Thoracic aorta (tissue), 2 donors: Measurements from ENCODE around the gene KIF25. TPM values are rescaled to one million over a fixed set of nuclear protein-coding genes. Genes with fewer than 3 reads are reported as not detected.

ENCODE experiments used
- ATAC-seq: fragments of 150-250 bp; one replicate; pipeline ENCODE4 v1.8.0; 2017; ENCODE audit warnings: low read depth; ENCODE audit not compliant: insufficient number of reproducible peaks, low FRiP score
- DNase-seq: peaks from one replicate; pipeline ENCODE4 v3.0.0-alpha.2; 2020; ENCODE audit warnings: low spot score
- H3K27ac ChIP-seq, 2 donors: fragments of 200-600 bp; sonication (generic); 1 replicate in 1 of 2; 2 replicates in 1 of 2; pipeline ENCODE4 v1.5.1; 2016; ENCODE audit warnings: mild to moderate bottlenecking in 2 of 2, moderate library complexity in 2 of 2
- H3K27me3 ChIP-seq: fragments of 200-600 bp; sonication (generic); replicated peaks from 2 replicates; pipeline ENCODE4 v1.6.0; 2016; ENCODE audit warnings: mild to moderate bottlenecking; ENCODE audit not compliant: insufficient read depth
- H3K36me3 ChIP-seq: fragments of 200-600 bp; sonication (generic); one replicate; pipeline ENCODE4 v1.5.1; 2016
- H3K4me1 ChIP-seq, 2 donors: fragments of 200-600 bp; sonication (generic); 1 replicate in 1 of 2; 2 replicates in 1 of 2; pipeline versions ENCODE4 v1.5.1 to v1.6.0; 2016; ENCODE audit warnings: low read depth in 2 of 2, mild to moderate bottlenecking in 1 of 2; ENCODE audit not compliant: control insufficient read depth in 1 of 2
- H3K4me3 ChIP-seq: fragments of 200-600 bp; sonication (generic); 2 replicates; pipeline ENCODE4 v1.5.1; 2016; ENCODE audit warnings: mild to moderate bottlenecking
- H3K9me3 ChIP-seq: fragments of 200-600 bp; sonication (generic); 2 replicates; pipeline ENCODE4 v1.5.1; 2016
- CTCF ChIP-seq: fragments of 200-600 bp; sonication (generic); IDR thresholded peaks from one replicate; pipeline ENCODE4 v1.5.1; 2019; ENCODE audit warnings: antibody characterized with exemption
- total RNA-seq, 2 donors: library from RNA; depleted of rRNA; stranded (reverse); fragments of >200 nt; gene quantifications; one replicate each; pipeline versions ENCODE4 v1.1.0 to v1.2.3, GENCODE V29; 2016

Gene KIF25
- total RNA-seq, 2 donors from 2014 or later = not detected

- no peaks in the 10 kb centered on the region for H3K27me3 ChIP-seq
- no peak for TF ChIP-seq CTCF
- ATAC-seq (no peak), DNase-seq (no peak)
- H3K9me3 ChIP-seq = no peaks in the 10 kb centered on the region
- no peak overlapping the region for H3K27ac ChIP-seq
- no peaks in the 10 kb centered on the region for H3K36me3 ChIP-seq
- H3K4me1 ChIP-seq = peaks cover 4 to 5% of the 10 kb centered on the region in 2 donors
- no peak overlapping the region for H3K4me3 ChIP-seq
These were observed 36.3 kb downstream of the KIF25 start for GRCh38 chr6:168033791-168034190.

- ATAC-seq (no peak), DNase-seq (no peak)
- H3K4me1 ChIP-seq = peaks cover 4 to 5% of the 10 kb centered on the region in 2 donors
- no peaks in the 10 kb centered on the region for H3K27me3 ChIP-seq
- peak overlapping the region in 1 of 2 donors; percentile 30 for H3K27ac ChIP-seq
- H3K9me3 ChIP-seq = peaks cover 4% of the 10 kb centered on the region
- TF ChIP-seq CTCF = no peak
- no peaks in the 10 kb centered on the region for H3K36me3 ChIP-seq
- no peak overlapping the region for H3K4me3 ChIP-seq
These were observed 37.1 kb downstream of the KIF25 start for GRCh38 chr6:168034537-168034936.

- H3K4me3 ChIP-seq = peak overlapping the region; percentile 71
These were observed 37.7 kb downstream of the KIF25 start for GRCh38 chr6:168035098-168035660.

GRCh38 chr6:168035661-168036545 lies 38.4 kb downstream of the KIF25 start:
- no peak for ATAC-seq
- H3K9me3 ChIP-seq = peaks cover 15% of the 10 kb centered on the region

More at GRCh38 chr6:168035098-168035660, 37.7 kb downstream of the KIF25 start:
- H3K9me3 ChIP-seq = peaks cover 9% of the 10 kb centered on the region
- peak overlapping the region in 1 of 2 donors; percentile 30 for H3K27ac ChIP-seq
- H3K4me1 ChIP-seq = peaks cover 4 to 5% of the 10 kb centered on the region in 2 donors
- no peaks in the 10 kb centered on the region for H3K27me3 ChIP-seq
- DNase-seq = no peak
- no peak for TF ChIP-seq CTCF
- no peak for ATAC-seq
- H3K36me3 ChIP-seq = no peaks in the 10 kb centered on the region

More at GRCh38 chr6:168035661-168036545, 38.4 kb downstream of the KIF25 start:
- Histone ChIP-seq H3K27ac (peak overlapping the region in 1 of 2 donors; percentile 30), H3K27me3 (no peaks in the 10 kb centered on the region), H3K4me1 (peaks cover 4 to 5% of the 10 kb centered on the region in 2 donors), H3K4me3 (peak overlapping the region; percentile 71), H3K36me3 (no peaks in the 10 kb centered on the region)
- TF ChIP-seq CTCF = no peak
- no peak for DNase-seq
